HepG2 (cell line): ENCODE results near the gene CELF5. TPM values are rescaled to one million over a fixed set of nuclear protein-coding genes. Genes with fewer than 3 reads are reported as not detected.

Experiments
- HNF4A ChIP-seq: sonication (generic); formaldehyde crosslinking; IDR thresholded peaks from 2 replicates; pipeline ENCODE4 v1.4.0; 2020; ENCODE audit warnings: missing genetic modification reagents
- HOXA7 ChIP-seq: sonication (generic); formaldehyde crosslinking; IDR thresholded peaks from 2 replicates; pipeline ENCODE4 v1.8.1; 2022; ENCODE audit warnings: mild to moderate bottlenecking, missing genetic modification reagents, moderate library complexity
- KLF9 ChIP-seq: IDR thresholded peaks from 2 replicates; pipeline ENCODE4 v1.6.1; 2016; ENCODE audit warnings: low read depth
- MTA1 ChIP-seq: sonication (generic); formaldehyde crosslinking; IDR thresholded peaks from 2 replicates; pipeline ENCODE4 v1.4.0; 2020; ENCODE audit warnings: missing genetic modification reagents, mild to moderate bottlenecking, borderline replicate concordance
- NCOA1 ChIP-seq: sonication (generic); formaldehyde crosslinking; IDR thresholded peaks from 2 replicates; pipeline ENCODE4 v1.9.0; 2021; ENCODE audit warnings: missing genetic modification reagents
- NFRKB ChIP-seq: fragments of 450-650 bp; IDR thresholded peaks from 2 replicates; pipeline ENCODE4 v1.6.1; 2017
- PLRG1 ChIP-seq: fragments of 450-650 bp; conservative IDR thresholded peaks from 2 replicates; pipeline ENCODE4 v1.6.1; 2016
- PTBP1 ChIP-seq: fragments of 200-400 bp; formaldehyde crosslinking; IDR thresholded peaks from 2 replicates; pipeline ENCODE4 v1.6.1; 2018; ENCODE audit warnings: low read length, low read depth; ENCODE audit not compliant: poor library complexity, severe bottlenecking
- RCOR2 ChIP-seq: IDR thresholded peaks from 2 replicates; pipeline ENCODE4 v1.6.1; 2016; ENCODE audit warnings: missing biosample characterization, missing genetic modification reagents
- SAP130 ChIP-seq: IDR thresholded peaks from 2 replicates; pipeline ENCODE4 v1.6.1; 2016; ENCODE audit warnings: low read depth
- SCMH1 ChIP-seq: sonication (generic); formaldehyde crosslinking; IDR thresholded peaks from 2 replicates; pipeline ENCODE4 v1.9.0; 2021; ENCODE audit warnings: missing genetic modification reagents, mild to moderate bottlenecking, borderline replicate concordance
- SIN3B ChIP-seq: fragments of 150-350 bp; IDR thresholded peaks from 2 replicates; pipeline ENCODE4 v1.6.1; 2014; ENCODE audit warnings: low read length
- SMARCC2 ChIP-seq: fragments of 450-650 bp; IDR thresholded peaks from 2 replicates; pipeline ENCODE4 v1.6.1; 2017; ENCODE audit warnings: antibody characterized with exemption, mild to moderate bottlenecking
- SUZ12 ChIP-seq: fragments of 150-350 bp; IDR thresholded peaks from 2 replicates; pipeline ENCODE4 v1.6.1; 2014; ENCODE audit warnings: low read depth, low read length
- ZNF354B ChIP-seq: sonication (generic); formaldehyde crosslinking; IDR thresholded peaks from 2 replicates; pipeline ENCODE4 v1.8.0; 2022; ENCODE audit warnings: mild to moderate bottlenecking, missing genetic modification reagents
- ZNF543 ChIP-seq: sonication (generic); formaldehyde crosslinking; IDR thresholded peaks from 2 replicates; pipeline ENCODE4 v1.4.0; 2020; ENCODE audit warnings: mild to moderate bottlenecking, missing genetic modification reagents
- ZNF589 ChIP-seq: sonication (generic); formaldehyde crosslinking; conservative IDR thresholded peaks from 2 replicates; pipeline ENCODE4 v1.8.0; 2022; ENCODE audit warnings: mild to moderate bottlenecking, moderate library complexity, missing genetic modification reagents
- ZNF766 ChIP-seq: sonication (generic); formaldehyde crosslinking; IDR thresholded peaks from 2 replicates; pipeline ENCODE4 v1.5.0; 2020; ENCODE audit warnings: missing genetic modification reagents, borderline replicate concordance
- polyA plus RNA-seq, 8 experiments: library from polyadenylated mRNA; depleted of rRNA in 3 of 8; stranded (reverse) in 7 of 8; unstranded in 1 of 8; fragments of >200 nt; fragmentation: Illumina TruSeq in 4 of 8; extraction: Trizol in 4 of 8; gene quantifications; 2 replicates each; pipeline versions ENCODE4 v1.2.1 to v1.2.3, GENCODE V29; 2011 to 2016; ENCODE audit warnings: low read depth in 4 of 8, missing spikeins in 1 of 8, mixed read lengths in 1 of 8; ENCODE audit not compliant: insufficient read depth in 1 of 8
- total RNA-seq, 5 experiments: library from RNA; depleted of rRNA; stranded (reverse); fragments of >200 nt; fragmentation: Illumina TruSeq; extraction: Trizol; gene quantifications; 2 replicates each; pipeline ENCODE4 v1.2.3, GENCODE V29; 2016; ENCODE audit warnings: low read depth in 1 of 5
- TF ChIP-seq, protein P1 (sequence below), 2 experiments: sonication (generic) in 1 of 2; formaldehyde crosslinking in 1 of 2; IDR thresholded peaks; 2 replicates each; pipeline versions ENCODE4 v1.4.0 to v1.6.1; 2018 to 2020; ENCODE audit warnings: missing genetic modification reagents in 2 of 2, borderline replicate concordance in 1 of 2, low read depth in 1 of 2, mild to moderate bottlenecking in 1 of 2, missing biosample characterization in 1 of 2
- TF ChIP-seq, protein P2 (sequence below): sonication (generic); formaldehyde crosslinking; IDR thresholded peaks from 2 replicates; pipeline ENCODE4 v1.4.0; 2020; ENCODE audit warnings: missing genetic modification reagents
- TF ChIP-seq, protein P3 (sequence below): sonication (generic); formaldehyde crosslinking; IDR thresholded peaks from 2 replicates; pipeline ENCODE4 v1.4.0; 2020; ENCODE audit warnings: missing genetic modification reagents, borderline replicate concordance
- TF ChIP-seq, protein P4 (sequence below): sonication (generic); formaldehyde crosslinking; IDR thresholded peaks from 2 replicates; pipeline ENCODE4 v1.8.0; 2022; ENCODE audit warnings: missing genetic modification reagents, mild to moderate bottlenecking, moderate library complexity, borderline replicate concordance

CELF5 gene
- total and polyA plus RNA-seq, 2 of the 13 experiments (the other 11 are each of a cell fraction or from before 2014, with no cell fraction given), result 0.31 to 0.84 TPM

DNA sequence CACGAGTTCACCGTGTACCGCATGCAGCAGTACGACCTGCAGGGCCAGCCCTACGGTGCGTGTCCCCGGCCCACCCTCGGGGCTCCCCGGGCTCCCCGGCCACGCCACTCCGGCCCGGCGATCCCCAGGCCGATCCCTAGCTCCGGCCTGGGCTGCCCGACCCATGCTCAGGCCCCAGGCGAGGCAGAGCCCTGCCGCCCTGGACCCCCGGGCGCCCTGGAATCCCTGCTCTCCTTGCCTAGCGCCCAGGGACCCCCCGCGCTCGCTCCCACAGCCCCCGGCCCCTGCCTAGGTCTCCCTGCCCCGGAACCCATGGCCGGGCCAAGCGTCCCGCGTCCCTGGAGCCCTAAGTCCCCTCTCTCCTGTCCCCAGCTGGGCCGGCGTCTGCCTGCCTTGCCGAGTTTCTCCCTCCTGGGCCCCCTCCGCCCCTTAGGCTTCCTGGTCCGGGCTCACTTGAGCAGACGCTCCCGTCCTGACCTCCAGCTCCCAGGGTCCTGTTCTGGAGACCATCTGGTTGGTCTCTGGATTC is 38.2 kb upstream of the CELF5 start (continued):
- TF ChIP-seq ZNF589 (CRISPR knock-in tag) (no peak), ZNF354B (no peak), SUZ12 (no peak), PTBP1 (no peak), HNF4A (CRISPR knock-in tag) (no peak), NFRKB (no peak), MTA1 (CRISPR knock-in tag) (peak; percentile 54; the same call in 1 of the 2 replicates), KLF9 (no peak), SCMH1 (no peak), PLRG1 (no peak), SAP130 (CRISPR knock-in tag) (0 out of 2 replicates have a peak, but pooled peaks have one; percentile 25), RCOR2 (CRISPR knock-in tag) (no peak), ZNF766 (CRISPR knock-in tag) (0 out of 2 replicates have a peak, but pooled peaks have one; percentile 14), HOXA7 (CRISPR knock-in tag) (no peak), NCOA1 (0 out of 2 replicates have a peak, but pooled peaks have one; percentile 31), ZNF543 (0 out of 2 replicates have a peak, but pooled peaks have one; percentile 36), SMARCC2 (no peak), SIN3B (no peak)
- TF ChIP-seq, protein P1, sequence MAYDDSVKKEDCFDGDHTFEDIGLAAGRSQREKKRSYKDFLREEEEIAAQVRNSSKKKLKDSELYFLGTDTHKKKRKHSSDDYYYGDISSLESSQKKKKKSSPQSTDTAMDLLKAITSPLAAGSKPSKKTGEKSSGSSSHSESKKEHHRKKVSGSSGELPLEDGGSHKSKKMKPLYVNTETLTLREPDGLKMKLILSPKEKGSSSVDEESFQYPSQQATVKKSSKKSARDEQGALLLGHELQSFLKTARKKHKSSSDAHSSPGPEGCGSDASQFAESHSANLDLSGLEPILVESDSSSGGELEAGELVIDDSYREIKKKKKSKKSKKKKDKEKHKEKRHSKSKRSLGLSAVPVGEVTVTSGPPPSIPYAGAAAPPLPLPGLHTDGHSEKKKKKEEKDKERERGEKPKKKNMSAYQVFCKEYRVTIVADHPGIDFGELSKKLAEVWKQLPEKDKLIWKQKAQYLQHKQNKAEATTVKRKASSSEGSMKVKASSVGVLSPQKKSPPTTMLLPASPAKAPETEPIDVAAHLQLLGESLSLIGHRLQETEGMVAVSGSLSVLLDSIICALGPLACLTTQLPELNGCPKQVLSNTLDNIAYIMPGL (CRISPR knock-in tag; IDR thresholded peaks at IDR 0.05; ENCODE audit: borderline replicate concordance in 1 of 2, low read depth in 1 of 2), result peak; percentile 12 to 70; a peak in 2 of 4 replicates
- TF ChIP-seq, protein P2, sequence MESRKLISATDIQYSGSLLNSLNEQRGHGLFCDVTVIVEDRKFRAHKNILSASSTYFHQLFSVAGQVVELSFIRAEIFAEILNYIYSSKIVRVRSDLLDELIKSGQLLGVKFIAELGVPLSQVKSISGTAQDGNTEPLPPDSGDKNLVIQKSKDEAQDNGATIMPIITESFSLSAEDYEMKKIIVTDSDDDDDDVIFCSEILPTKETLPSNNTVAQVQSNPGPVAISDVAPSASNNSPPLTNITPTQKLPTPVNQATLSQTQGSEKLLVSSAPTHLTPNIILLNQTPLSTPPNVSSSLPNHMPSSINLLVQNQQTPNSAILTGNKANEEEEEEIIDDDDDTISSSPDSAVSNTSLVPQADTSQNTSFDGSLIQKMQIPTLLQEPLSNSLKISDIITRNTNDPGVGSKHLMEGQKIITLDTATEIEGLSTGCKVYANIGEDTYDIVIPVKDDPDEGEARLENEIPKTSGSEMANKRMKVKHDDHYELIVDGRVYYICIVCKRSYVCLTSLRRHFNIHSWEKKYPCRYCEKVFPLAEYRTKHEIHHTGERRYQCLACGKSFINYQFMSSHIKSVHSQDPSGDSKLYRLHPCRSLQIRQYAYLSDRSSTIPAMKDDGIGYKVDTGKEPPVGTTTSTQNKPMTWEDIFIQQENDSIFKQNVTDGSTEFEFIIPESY (CRISPR knock-in tag), result no peak
- TF ChIP-seq, protein P3, sequence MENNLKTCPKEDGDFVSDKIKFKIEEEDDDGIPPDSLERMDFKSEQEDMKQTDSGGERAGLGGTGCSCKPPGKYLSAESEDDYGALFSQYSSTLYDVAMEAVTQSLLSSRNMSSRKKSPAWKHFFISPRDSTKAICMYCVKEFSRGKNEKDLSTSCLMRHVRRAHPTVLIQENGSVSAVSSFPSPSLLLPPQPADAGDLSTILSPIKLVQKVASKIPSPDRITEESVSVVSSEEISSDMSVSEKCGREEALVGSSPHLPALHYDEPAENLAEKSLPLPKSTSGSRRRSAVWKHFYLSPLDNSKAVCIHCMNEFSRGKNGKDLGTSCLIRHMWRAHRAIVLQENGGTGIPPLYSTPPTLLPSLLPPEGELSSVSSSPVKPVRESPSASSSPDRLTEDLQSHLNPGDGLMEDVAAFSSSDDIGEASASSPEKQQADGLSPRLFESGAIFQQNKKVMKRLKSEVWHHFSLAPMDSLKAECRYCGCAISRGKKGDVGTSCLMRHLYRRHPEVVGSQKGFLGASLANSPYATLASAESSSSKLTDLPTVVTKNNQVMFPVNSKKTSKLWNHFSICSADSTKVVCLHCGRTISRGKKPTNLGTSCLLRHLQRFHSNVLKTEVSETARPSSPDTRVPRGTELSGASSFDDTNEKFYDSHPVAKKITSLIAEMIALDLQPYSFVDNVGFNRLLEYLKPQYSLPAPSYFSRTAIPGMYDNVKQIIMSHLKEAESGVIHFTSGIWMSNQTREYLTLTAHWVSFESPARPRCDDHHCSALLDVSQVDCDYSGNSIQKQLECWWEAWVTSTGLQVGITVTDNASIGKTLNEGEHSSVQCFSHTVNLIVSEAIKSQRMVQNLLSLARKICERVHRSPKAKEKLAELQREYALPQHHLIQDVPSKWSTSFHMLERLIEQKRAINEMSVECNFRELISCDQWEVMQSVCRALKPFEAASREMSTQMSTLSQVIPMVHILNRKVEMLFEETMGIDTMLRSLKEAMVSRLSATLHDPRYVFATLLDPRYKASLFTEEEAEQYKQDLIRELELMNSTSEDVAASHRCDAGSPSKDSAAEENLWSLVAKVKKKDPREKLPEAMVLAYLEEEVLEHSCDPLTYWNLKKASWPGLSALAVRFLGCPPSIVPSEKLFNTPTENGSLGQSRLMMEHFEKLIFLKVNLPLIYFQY (CRISPR knock-in tag), result no peak
- TF ChIP-seq, protein P4, sequence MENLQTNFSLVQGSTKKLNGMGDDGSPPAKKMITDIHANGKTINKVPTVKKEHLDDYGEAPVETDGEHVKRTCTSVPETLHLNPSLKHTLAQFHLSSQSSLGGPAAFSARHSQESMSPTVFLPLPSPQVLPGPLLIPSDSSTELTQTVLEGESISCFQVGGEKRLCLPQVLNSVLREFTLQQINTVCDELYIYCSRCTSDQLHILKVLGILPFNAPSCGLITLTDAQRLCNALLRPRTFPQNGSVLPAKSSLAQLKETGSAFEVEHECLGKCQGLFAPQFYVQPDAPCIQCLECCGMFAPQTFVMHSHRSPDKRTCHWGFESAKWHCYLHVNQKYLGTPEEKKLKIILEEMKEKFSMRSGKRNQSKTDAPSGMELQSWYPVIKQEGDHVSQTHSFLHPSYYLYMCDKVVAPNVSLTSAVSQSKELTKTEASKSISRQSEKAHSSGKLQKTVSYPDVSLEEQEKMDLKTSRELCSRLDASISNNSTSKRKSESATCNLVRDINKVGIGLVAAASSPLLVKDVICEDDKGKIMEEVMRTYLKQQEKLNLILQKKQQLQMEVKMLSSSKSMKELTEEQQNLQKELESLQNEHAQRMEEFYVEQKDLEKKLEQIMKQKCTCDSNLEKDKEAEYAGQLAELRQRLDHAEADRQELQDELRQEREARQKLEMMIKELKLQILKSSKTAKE (CRISPR knock-in tag), result no peak
